SKM-1 treated with dmso at 0.1 percent for 144 hours (cell line): Measurements from ENCODE around the gene CCL1.

Experiments
- DNase-seq: peaks from one replicate; lab custom pipeline; 2025; ENCODE audit not compliant: unreplicated experiment; lab: John Stamatoyannopoulos, UW

The CCL1 gene, protein sequence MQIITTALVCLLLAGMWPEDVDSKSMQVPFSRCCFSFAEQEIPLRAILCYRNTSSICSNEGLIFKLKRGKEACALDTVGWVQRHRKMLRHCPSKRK

DNA sequence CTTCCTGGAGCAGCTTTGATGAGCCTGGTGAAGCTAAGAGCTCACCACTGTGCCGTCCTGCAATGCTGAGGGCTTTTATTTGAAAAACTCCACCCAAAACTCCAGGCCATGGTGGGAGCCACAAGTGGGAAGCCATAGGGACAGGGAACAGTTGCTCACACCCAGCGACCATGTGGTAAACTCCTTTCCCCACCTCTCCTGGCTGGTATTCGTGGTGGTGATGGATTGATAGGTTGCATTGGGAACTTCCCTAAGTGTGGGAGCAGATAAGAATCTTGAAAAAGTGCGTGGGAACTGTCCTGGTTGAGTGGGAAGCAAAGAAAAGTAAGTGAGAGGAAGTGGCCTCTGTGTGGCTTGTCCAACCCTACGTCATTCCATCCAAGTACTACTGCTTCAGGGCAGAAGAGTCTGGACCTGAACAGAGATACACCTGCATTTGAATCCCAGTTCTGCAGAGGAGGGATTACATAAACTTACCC is at the start of gene CCL1:
Gene CCL1, minus strand, starts transcription at position 51 of the 479 bp plus-strand sequence. CDS start 72 bp downstream, outside the sequence.
- no peak for DNase-seq

DNA sequence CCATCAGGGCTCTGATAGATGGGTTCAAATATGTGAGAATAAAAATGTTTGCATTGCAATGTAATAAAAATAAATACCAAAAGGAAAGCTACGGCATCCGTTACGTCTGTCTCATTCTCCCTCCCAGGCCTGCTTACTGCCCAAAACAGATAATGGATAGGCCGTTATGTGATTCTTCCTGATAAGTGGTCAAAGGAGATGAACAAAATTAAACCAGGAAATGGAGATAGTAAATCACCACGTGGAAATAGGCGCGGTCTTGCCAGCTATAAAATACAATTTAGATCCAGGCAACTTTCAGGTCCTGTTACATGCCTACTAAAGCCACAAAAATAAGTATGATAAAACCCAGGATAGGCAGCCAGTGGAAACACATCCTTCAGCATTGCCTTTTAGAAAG is 49.5 kb upstream of the CCL1 start:
- no peak for DNase-seq

DNA sequence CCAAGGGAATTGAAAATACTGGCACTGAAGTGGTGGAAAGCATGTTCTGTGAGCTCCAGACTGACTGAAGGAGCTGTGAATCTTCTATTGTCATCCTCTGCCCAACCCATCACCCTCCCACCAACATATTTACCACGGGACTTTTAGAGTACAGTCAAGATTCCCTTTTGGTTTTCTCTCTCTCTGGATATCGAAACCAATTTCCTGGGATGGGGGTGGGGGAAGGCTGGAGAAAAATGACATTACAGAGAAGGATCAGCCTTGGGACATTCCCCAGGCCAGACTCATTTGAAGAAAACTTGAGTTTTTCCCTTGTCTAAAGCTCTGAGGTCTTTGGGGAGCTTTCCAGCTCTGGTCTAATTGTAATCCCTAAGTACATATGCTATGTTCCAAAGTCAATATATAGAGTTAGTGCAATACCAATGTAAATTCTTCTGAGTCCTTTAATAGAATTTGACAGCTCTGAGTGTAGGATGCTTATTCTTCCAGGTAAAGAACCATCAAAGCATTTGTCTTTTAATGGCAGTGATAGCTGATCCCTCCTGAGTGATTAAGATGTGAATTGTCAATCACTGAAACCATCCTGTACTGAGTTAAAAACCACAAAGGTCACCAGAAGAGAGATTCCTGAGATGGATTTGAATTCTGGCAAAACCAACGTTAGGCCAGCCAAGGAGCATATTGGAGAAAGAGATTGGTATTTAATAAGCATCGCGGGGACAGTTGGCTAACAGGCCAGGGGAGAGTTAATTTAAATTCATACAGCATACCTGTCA is 48.8 kb upstream of the CCL1 start:
- no peak for DNase-seq

DNA sequence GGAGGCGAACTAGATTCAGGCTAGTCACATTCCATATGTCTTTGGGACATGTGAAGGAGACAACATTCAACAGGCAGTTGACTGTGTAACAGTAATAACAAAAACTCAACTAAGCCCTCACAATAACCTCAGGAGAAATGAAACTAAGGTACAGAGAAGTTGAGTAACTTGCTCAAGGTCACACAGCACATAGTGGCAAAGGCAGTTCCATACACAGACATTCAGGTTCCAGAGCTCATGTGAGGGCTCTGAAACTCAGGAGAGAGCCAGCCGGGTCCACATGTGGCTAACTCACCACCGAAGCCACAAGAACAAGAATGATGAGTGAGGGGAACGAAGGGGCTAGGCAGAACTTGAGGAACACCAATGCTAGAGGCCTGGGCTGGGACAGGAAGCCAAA is 46.3 kb upstream of the CCL1 start:
- DNase-seq: no peak

DNA sequence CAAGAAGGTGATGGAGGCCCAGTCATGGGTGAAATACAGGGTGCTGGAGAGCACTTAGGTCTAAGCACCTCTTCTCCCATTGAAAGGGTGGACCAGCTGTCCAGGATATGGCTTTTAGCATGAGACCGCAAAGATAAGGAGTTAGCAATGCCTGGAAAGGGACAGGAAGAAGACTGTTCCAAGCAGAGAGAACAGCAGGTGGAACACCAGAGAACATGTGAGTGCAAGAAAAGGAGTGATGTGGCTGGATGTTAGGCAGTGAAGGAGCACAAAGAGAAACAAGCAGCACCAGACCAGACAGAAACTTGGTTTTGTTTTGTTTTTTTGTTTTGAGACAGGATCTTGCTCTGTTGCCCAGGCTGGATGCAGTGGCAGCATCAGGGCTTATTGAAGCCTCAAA is 45.4 kb upstream of the CCL1 start:
- DNase-seq: no peak

DNA sequence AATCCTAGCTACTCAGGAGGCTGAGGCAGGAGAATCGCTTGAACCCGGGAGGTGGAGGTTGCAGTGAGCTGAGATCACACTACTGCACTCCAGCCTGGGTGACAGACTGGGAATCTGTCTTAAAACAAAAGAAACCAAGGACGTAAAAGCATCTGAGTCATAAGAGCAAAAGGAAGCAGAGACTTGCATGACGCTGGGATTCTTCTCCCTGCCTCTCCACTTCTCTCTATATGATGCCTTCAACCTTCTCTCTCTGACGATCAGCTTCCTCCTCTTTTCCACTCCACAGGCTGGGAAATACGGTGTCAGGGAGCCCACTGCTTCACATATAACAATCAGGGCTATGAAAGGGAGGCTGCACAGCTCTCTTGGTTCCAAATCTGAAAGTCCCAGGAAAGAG is 43.2 kb upstream of the CCL1 start:
- no peak for DNase-seq

DNA sequence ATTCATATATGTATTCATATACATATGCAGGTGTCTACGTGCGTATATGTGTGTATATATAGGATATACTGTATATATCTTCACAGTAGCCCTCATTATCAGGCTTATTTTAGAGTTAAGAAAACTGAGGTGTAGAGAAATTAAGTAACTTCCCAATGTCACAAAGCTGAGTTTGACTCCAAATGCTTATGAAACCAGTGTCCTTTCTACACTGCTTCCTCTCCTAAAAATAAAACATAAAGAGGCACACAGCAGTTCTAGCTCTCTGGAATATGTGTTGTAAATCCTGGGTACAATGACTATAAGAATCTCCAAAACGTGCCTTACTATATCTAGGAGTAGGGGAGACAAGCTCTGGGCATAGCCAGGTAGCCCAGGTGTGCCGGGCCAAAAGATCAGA is 40.0 kb upstream of the CCL1 start:
- no peak for DNase-seq

DNA sequence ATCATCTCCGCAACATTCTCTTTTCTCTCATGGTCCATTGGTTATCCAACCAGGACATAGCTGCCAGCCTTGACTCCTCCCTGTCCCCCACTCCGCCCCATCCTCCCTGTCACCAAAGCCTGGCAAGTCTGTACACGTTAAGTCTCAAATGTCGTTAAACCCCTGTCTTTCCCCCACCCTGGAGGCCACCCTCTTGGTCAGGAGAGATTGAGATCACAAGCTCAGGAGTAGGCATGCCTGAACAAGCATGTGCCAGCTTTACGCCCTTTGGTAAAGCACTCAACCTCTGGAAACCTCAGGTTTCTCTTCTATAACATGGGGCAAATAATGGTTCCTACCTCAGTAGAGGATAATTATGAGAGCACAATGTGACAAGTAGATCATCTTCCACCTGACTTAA is 38.1 kb upstream of the CCL1 start:
- no peak for DNase-seq

DNA sequence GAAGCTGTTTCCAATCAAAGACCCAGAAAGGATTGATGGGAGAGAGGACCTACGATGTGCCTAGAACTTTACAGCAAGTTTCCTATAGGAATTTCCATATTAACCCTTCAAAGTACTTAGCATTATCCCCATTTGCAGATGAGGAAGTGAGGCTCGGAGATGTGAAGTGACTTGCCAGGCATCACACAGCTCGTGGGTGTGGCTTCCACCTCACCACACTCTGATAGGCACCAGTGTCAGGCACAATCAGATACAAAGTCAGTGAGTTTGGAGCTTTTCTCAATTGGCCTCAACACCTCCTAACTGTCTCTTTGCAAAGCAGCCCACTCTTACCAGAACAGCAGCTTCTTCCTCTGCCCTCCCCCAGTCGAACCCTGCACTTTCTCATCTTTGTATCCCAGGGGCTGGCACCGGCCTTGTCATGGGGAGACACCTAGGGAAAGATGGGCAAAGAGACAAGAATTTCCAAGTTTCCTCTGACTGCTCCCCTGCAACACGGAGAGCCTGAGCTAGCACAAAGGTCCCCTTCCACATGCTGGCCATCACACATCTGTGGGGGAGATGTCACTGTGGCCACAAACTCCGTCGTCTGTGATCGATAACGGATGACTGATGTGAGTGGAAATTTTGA is 37.4 kb upstream of the CCL1 start:
- DNase-seq: no peak

DNA sequence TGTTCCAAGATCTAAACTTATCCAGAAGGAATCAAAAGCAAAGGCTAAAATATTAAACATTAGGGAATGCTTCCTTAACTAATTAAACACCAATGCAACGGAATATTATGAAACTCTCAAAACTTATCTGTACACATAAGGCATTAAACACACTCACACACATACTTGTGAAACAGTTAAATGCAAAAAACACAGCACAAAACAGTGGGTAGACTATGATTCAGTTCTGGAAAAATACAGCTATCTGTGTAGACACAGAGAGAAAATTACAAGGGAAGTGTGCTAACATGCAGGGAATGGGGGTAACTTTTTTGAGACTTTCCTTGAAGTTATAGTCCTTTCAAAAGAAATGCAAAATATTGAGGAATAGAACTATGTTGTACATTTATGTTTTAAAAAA is 36.7 kb upstream of the CCL1 start:
- DNase-seq: no peak

DNA sequence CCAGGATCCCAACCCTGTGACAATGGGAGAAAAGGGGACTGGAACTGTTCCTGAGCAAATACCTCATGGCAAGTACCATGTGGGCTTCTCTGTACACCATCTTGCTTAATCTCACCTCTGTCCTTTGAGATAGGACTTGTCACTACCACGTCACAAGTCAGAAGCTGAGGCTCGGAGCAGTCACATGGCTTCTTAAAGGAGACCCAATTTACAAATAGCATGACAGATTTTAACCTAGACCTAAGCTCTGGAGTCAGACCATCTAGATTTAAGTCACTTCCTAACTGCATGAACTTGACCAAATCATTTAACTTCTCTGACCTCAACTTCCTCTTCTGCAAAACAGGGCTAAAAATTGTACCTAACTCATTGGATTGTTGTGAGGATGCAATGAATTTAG is 36.0 kb upstream of the CCL1 start:
- DNase-seq: peak; percentile 48

DNA sequence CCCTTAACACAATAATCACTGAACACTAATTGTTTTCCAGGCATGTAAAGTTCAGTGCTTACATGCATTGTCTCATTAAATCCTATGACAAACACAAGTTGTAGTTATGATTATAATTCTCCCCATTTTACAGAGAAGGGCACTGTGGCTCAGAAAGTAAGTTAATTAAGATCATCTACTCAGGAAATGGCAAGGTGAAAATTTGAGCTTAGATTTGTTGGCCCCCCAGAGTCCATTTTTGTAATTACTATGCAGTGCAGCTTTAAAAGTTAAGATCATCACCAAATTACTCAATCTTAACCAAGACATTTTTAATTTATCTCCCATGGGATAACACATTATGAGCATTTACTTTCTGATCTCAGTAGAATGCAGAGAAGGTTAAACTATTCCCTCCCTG is 34.2 kb upstream of the CCL1 start:
- no peak for DNase-seq

DNA sequence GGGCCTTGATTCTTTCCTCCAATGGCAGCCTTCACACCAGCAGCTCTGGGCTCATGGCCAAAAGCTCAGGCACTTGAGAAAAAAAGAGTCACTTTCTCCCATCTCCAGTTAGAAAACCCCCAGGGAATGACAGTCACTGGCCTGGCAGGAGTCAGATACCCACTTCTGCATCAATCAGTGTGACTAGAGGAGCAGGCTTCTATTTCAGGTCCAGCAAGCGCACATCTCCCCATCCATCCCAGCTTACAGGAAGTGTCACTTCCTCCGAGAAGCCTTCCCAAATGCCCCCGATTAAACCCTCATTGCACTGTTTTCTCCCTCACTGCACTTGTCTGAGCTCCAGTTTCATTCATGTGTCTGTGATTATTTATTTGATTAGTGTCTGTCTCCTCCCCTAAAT is 30.4 kb upstream of the CCL1 start:
- DNase-seq: no peak

DNA sequence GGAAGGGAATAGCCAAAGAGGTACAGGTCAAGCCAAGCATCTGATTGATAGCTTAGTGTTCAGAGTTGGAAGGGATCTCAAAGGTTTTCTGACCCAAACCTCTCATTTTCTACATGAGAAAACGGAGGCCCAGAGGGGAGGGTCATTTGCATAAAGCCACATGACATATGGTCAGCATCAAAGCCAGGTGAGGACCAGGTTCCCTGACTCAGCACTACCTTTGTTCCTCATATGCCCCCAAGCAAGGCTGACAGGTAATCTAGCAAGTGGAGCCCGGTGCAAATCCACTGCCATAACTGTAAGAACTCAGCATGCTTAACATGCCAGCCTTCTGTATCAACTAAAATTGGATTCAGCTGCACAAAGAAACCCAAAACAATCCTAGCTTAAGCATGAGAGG is 28.2 kb upstream of the CCL1 start:
- no peak for DNase-seq

DNA sequence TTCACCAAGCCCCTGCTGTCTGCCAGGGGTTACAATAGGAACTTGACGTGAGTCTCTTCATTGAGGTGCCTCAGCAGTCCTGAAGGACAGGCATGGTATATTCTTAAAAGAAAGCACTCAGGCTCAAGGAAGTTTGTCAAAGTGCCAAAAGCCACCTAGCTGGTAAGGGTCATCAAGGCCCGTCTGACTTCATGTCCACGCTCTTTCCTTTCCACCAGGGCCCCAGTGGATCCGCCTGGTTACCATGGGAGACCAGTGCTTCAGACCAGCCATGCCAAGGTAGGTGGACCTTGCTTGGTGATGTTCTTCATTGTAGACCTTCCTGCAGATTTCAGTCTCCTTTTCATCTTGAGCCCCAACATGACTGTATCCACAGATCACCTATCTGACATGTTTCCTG is 27.6 kb upstream of the CCL1 start:
- DNase-seq: no peak

DNA sequence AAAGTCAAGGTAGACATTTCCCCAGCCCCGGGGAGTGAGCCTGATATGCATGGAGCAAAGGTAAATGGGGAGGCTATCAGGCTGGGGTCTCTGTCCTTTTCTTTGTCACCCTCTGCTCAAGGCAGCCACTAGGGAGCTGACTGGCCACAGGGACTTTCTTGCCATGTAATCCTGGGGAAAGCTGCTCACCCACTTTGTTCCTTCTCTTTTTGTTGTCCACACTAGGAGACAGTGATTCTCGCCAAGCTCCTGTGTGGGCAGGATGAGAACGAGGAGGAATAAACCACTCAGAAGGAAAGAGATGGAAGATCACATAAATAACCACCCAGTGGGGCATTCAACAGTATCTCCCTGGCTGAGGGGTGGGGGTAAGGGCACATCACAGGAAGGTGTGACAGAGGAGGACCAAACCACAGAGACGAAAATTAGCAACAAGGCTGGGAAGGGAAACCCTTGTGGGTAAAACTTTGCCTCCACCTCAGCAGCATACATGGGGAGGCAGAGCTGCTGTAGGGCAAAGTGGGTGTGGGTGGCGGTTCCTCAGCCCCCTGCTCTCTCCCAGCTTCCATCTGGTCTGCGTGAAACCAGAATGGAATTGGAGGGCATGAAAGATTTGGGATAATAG is 26.2 kb upstream of the CCL1 start:
- DNase-seq: no peak

DNA sequence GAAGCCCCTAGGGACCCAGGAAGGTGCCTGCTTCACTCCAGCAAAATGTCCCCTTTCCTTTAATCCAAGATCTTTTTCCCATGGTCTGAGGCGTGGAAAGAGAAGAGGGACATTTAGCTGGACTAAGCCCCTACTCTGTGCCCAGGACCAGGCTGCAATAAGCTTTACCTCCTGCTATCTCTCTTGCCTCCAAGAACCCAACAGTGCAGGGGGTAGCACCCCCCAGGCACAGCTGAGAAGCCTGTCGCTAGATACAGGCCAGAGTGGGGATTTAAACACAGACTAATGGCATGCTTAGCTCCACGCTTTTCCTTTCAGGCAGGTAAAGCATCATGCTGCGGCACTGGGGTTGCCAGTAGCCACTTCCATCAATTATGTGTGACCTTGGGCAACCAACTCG is 24.5 kb upstream of the CCL1 start:
- DNase-seq: no peak

DNA sequence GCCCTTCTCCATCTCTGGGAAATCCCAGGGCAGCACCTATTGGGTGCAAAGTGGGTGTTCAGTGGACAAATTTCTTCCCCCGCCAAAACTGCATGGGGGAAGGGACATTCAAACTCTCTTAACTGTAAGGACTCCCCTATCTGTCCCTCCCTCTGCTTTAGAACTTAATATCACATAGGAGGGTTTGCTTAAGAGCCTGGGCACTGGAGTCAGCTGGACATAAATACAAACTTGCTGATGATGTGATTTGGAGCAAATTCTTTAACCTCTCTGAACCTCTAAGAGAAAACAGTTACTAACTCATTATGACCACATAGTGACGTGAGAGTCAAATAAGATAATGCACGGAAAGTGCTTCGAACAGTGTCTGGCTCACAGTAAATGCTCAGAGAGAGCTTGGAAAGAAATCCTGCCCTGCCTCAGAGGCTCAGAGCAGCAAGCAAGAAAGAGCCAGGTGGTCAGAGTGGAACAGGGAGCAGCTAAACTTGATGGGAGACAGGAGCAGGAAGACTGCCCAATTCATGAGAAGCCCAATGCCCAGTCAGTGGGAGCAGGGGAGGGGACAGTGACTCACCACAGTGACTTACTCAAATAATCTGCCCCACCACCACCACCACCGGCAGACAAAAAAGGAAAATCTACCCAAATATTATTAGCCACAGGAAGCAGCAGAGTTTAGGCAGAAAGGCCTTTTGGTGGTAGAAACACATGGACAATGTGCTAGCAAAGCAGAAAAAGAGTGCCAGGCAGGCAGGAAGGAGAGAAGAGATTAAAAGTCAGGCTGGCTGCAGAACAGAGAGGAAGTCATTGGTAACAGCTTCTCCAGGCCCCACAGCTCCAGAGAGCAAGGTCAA is 23.9 kb upstream of the CCL1 start:
- DNase-seq: no peak

DNA sequence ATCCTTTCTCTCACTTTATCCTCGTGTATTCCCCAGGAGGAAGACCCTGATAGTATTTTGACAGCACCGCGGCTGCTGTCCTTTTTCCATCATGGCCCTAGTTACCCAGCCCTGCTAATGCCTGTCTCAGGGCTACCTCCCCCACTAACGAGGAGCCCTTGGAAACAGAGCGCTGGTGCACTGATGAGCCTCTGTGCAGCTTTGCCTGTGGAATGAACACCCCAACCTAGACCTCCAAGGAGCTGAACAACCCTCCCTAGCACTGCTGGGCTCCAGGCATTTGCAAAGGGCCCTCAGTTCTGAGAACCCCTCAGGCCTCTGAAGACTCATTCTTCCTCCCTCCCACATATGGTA is 23.3 kb upstream of the CCL1 start:
- DNase-seq: no peak

DNA sequence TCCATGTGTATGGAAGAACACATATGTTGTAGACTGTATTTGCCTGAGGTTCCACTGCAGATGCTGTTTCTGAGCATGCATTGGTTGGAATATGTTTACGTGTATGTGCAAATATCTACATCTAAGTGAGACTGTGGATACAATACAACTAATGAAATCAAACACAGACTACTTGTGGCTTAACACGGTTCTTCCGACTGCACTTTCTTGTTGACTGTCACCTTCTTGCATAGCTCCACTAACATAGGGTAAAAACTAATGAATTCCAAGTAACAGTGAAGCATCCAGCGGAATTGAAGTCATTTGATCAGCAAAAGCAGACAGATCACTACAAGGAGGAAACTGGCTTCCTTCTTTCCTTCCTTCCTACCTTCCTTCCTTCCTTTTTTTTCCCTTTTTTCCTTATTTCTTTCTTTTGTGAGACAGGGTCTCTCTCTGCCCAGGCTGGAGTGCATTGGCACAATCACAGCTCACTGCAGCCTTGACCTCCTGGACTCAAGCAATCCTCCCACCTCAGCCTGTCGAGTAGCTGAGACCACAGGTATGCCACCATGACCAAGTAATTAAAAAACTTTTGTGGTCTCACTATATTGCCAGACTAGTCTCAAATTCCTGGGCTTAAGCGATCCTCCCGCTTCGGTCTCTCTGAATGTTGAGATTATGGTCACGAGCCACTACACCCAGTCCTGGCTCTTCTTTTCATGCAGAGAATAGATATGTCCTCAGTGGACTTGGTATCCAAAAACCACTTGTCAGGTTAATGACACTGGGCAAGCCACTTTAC is 22.0 kb upstream of the CCL1 start:
- no peak for DNase-seq

DNA sequence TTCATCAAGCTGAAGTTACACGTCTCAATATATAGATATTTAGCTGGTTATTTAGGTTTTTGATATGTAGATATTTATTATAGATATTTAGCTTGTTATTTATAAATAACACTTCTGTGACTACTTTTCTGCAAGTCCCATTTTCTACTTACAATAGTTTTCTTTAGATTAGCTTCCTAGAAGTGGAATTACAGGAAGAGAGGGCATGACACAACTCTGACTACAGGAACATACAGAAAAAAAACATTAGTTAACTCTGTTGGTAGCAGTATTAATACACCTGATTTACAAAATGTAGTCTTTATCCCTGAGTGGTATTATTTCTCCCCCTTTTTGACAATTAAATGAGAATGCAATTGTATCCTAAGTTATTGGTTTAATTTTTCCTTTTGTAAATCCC is 21.2 kb upstream of the CCL1 start:
- DNase-seq: no peak
